ENCODE data around the gene MAOA.

DNA sequence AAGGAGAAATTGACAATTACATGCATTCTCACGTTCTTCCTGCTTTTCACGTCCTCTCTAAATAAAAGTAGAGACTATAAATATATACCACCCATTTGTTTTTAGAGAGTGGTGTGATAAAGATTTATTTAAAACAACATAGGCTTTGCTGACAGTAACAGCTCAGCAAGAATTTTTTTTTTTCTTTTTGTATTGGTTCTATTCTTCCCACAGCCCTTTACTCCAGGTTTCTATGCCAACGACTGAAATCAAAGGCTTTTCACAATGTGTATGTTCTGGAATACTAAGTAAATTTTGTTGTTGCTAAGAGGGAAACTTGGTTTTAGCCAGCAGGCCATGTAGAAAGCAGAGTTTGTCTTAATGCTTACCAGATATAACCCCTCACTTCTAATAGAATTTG lies 43.4 kb downstream of the MAOA start:
- TF ChIP-seq, protein P1, sequence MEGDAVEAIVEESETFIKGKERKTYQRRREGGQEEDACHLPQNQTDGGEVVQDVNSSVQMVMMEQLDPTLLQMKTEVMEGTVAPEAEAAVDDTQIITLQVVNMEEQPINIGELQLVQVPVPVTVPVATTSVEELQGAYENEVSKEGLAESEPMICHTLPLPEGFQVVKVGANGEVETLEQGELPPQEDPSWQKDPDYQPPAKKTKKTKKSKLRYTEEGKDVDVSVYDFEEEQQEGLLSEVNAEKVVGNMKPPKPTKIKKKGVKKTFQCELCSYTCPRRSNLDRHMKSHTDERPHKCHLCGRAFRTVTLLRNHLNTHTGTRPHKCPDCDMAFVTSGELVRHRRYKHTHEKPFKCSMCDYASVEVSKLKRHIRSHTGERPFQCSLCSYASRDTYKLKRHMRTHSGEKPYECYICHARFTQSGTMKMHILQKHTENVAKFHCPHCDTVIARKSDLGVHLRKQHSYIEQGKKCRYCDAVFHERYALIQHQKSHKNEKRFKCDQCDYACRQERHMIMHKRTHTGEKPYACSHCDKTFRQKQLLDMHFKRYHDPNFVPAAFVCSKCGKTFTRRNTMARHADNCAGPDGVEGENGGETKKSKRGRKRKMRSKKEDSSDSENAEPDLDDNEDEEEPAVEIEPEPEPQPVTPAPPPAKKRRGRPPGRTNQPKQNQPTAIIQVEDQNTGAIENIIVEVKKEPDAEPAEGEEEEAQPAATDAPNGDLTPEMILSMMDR (IDR thresholded peaks at IDR 0.05; ENCODE audit: insufficient read depth, low read length, poor library complexity, severe bottlenecking), result no peak
- TF ChIP-seq EZH2phosphoT487 (conservative IDR thresholded peaks at IDR 0.05; ENCODE audit: low read length), result no peak
